Keratinocyte (primary cell): ENCODE data around the gene SCN2B. TPM values are rescaled to one million over a fixed set of nuclear protein-coding genes. Genes with fewer than 3 reads are reported as not detected.

ENCODE experiments used
- DNase-seq: peaks from one replicate; pipeline ENCODE4 v3.0.0-alpha.2; 2011; ENCODE audit warnings: low read depth, missing footprints, low spot score
- FAIRE-seq: peaks from 2 replicates; lab custom pipeline; 2011; peaks lifted over from hg19 to GRCh38; lab: Jason Lieb, UNC
- H2AFZ ChIP-seq: 2 replicates; pipeline ENCODE4 v1.6.0; 2012; ENCODE audit warnings: low read length, control low read depth, inconsistent platforms; ENCODE audit not compliant: control insufficient read depth
- H3K27ac ChIP-seq: 2 replicates; pipeline ENCODE4 v1.5.1; 2011; ENCODE audit warnings: low read length; ENCODE audit not compliant: control insufficient read depth, insufficient read depth
- H3K27me3 ChIP-seq: 3 replicates; pipeline ENCODE4 v1.6.0; 2011; ENCODE audit warnings: low read length; ENCODE audit not compliant: control insufficient read depth, insufficient read depth; ENCODE audit errors: extremely low read depth
- H3K36me3 ChIP-seq, 2 experiments: 2 replicates in 1 of 2; 3 replicates in 1 of 2; pipeline ENCODE4 v1.5.1; 2011; ENCODE audit warnings: low read length in 2 of 2, mild to moderate bottlenecking in 1 of 2; ENCODE audit not compliant: control insufficient read depth in 2 of 2, insufficient read depth in 2 of 2; ENCODE audit errors: extremely low read depth in 1 of 2
- H3K4me1 ChIP-seq: 3 replicates; pipeline ENCODE4 v1.5.1; 2011; ENCODE audit warnings: low read length; ENCODE audit not compliant: control insufficient read depth, insufficient read depth; ENCODE audit errors: extremely low read depth
- H3K4me2 ChIP-seq: 3 replicates; pipeline ENCODE4 v1.6.0; 2011; ENCODE audit warnings: low read depth, low read length; ENCODE audit not compliant: control insufficient read depth, insufficient read depth; ENCODE audit errors: extremely low read depth
- H3K4me3 ChIP-seq, 3 experiments: fragments of 200-600 bp in 1 of 3; sonication (generic) in 1 of 3; 2 replicates in 2 of 3; 3 replicates in 1 of 3; pipeline ENCODE4 v1.5.1; 2011 to 2016; ENCODE audit warnings: low read length in 3 of 3, mild to moderate bottlenecking in 3 of 3, control low read depth in 2 of 3, inconsistent platforms in 1 of 3, low read depth in 1 of 3, mixed read lengths in 1 of 3, mixed run types in 1 of 3, moderate library complexity in 1 of 3; ENCODE audit not compliant: control insufficient read depth in 2 of 3, insufficient read depth in 2 of 3; ENCODE audit errors: extremely low read depth in 1 of 3
- H3K79me2 ChIP-seq: 2 replicates; pipeline ENCODE4 v1.6.0; 2012; ENCODE audit warnings: low read length; ENCODE audit not compliant: control insufficient read depth, insufficient read depth
- H3K9ac ChIP-seq: 3 replicates; pipeline ENCODE4 v1.6.0; 2011; ENCODE audit warnings: low read length; ENCODE audit not compliant: control insufficient read depth, insufficient read depth; ENCODE audit errors: extremely low read depth
- H3K9me1 ChIP-seq: 3 replicates; pipeline ENCODE4 v1.6.0; 2011; ENCODE audit warnings: low read length; ENCODE audit not compliant: control insufficient read depth, insufficient read depth; ENCODE audit errors: extremely low read depth
- H3K9me3 ChIP-seq: 2 replicates; pipeline ENCODE4 v1.5.1; 2012; ENCODE audit warnings: low read depth, low read length; ENCODE audit not compliant: control insufficient read depth
- H4K20me1 ChIP-seq: 3 replicates; pipeline ENCODE4 v1.6.0; 2011; ENCODE audit warnings: low read length; ENCODE audit not compliant: control insufficient read depth, insufficient read depth; ENCODE audit errors: extremely low read depth
- EZH2 ChIP-seq: IDR thresholded peaks from one replicate; pipeline ENCODE4 v1.6.1; 2012; ENCODE audit warnings: inconsistent platforms, mild to moderate bottlenecking, low read length, moderate library complexity
- dilution Hi-C: fragments of 300-500 bp; cut with MboI; formaldehyde crosslinking; loops from one replicate; pipeline ENCODE4 v1.7.0; 2020; ENCODE audit warnings: low sequenced_read_pairs; ENCODE audit not compliant: extremely low pct_ligation_motif_present
- polyA plus RNA-seq, 5 experiments: library from polyadenylated mRNA; depleted of rRNA in 3 of 5; stranded (reverse) in 3 of 5; stranded (forward) in 1 of 5; unstranded in 1 of 5; fragments of >200 nt; gene quantifications; 1 replicate in 1 of 5; 2 replicates in 3 of 5; 3 replicates in 1 of 5; pipeline versions ENCODE4 v1.2.1 to v1.2.3, GENCODE V29; 2011 to 2012; ENCODE audit warnings: missing spikeins in 2 of 5, low read depth in 1 of 5, low replicate concordance in 1 of 5
- TF ChIP-seq, protein P1 (sequence below), 3 experiments: IDR thresholded peaks in 1 of 3; conservative IDR thresholded peaks in 1 of 3; optimal IDR thresholded peaks in 1 of 3; 2 replicates in 2 of 3; 3 replicates in 1 of 3; pipeline versions ENCODE3 to v1.5.1; 2011; ENCODE audit warnings: low read length in 3 of 3, mild to moderate bottlenecking in 3 of 3, moderate library complexity in 2 of 3, control low read depth in 1 of 3, inconsistent platforms in 1 of 3; ENCODE audit not compliant: insufficient read depth in 2 of 3; ENCODE audit errors: extremely low read depth in 1 of 3

Gene SCN2B
- polyA plus RNA-seq, 1 donor (not counting 4 experiments of a cell fraction or from before 2014, with no cell fraction given): 0.56 TPM

GRCh38 chr11:118201966-118202365 lies 25.5 kb upstream of the SCN2B start:
- no peak overlapping the region for H3K4me2 ChIP-seq
- no peaks in the 10 kb centered on the region for H3K27me3 ChIP-seq
- DNase-seq (no peak), FAIRE-seq (no peak)
- dilution Hi-C loops: no loop called here
- H3K4me1 ChIP-seq: peaks cover 5% of the 10 kb centered on the region
- H3K4me3 ChIP-seq: no peak overlapping the region
- no peaks in the 10 kb centered on the region for H3K9me3 ChIP-seq
- no peaks in the 10 kb centered on the region for H4K20me1 ChIP-seq
- H3K9me1 ChIP-seq: no peaks in the 10 kb centered on the region
- TF ChIP-seq, protein P1, sequence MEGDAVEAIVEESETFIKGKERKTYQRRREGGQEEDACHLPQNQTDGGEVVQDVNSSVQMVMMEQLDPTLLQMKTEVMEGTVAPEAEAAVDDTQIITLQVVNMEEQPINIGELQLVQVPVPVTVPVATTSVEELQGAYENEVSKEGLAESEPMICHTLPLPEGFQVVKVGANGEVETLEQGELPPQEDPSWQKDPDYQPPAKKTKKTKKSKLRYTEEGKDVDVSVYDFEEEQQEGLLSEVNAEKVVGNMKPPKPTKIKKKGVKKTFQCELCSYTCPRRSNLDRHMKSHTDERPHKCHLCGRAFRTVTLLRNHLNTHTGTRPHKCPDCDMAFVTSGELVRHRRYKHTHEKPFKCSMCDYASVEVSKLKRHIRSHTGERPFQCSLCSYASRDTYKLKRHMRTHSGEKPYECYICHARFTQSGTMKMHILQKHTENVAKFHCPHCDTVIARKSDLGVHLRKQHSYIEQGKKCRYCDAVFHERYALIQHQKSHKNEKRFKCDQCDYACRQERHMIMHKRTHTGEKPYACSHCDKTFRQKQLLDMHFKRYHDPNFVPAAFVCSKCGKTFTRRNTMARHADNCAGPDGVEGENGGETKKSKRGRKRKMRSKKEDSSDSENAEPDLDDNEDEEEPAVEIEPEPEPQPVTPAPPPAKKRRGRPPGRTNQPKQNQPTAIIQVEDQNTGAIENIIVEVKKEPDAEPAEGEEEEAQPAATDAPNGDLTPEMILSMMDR (optimal IDR thresholded peaks at IDR 0.05 in 1 of 3, IDR thresholded peaks at IDR 0.05 in 1 of 3, conservative IDR thresholded peaks at IDR 0.05 in 1 of 3; ENCODE audit: extremely low read depth in 1 of 3, insufficient read depth in 2 of 3, low read length in 3 of 3): no peak
- no peak overlapping the region for H3K9ac ChIP-seq
- no peak overlapping the region for H2AFZ ChIP-seq
- H3K27ac ChIP-seq: no peak overlapping the region
- no peaks in the 10 kb centered on the region for H3K36me3 ChIP-seq
- no peaks in the 10 kb centered on the region for H3K79me2 ChIP-seq

DNA sequence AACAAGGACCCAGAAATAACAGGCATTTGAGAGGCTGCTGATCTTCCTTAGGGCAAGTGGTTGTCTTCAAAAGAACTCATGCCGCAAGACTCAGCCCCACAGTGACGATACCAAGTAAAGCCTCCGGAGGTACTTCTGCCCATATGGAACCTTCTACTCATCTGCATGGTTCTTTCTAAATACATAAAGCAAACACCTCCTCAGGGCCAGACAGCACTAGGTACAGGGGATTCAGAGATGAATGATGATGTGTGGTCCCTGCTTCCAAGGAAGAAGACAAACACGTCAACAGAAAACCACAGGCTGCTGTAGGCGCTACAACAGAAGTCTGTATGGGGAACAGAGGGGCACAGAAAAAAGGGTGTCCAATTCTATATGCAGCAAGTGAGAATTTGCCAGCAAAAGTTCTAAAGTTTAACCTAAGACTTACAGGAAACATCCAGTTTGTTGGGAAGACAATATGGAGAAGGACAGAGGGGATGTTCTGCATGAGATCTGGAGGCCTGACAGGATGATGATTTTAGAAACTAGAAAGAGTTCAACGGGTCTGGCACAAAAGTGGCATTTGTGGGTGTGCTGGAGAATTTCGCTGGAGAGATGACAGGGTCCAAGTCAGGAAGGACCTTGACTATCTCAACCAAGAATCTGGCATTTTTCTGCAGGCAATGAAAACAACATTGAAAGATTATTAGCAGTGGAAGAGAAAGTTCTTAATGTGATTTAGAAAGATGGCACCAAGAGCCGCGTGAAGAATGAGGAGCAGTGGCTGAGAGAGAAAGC lies 24.7 kb upstream of the SCN2B start:
- FAIRE-seq: no peak

More for the DNA sequence above, 24.7 kb upstream of the SCN2B start:
- H3K4me2 ChIP-seq: no peak overlapping the region
- H3K27ac ChIP-seq: no peak overlapping the region
- dilution Hi-C loops: no loop called here
- H2AFZ ChIP-seq: no peak overlapping the region
- DNase-seq: no peak
- no peak overlapping the region for H3K4me3 ChIP-seq
- no peaks in the 10 kb centered on the region for H3K36me3 ChIP-seq
- H3K4me1 ChIP-seq: peaks cover 5% of the 10 kb centered on the region
- no peaks in the 10 kb centered on the region for H3K79me2 ChIP-seq
- H4K20me1 ChIP-seq: no peaks in the 10 kb centered on the region
- H3K27me3 ChIP-seq: no peaks in the 10 kb centered on the region
- TF ChIP-seq, protein P1 (optimal IDR thresholded peaks at IDR 0.05 in 1 of 3, IDR thresholded peaks at IDR 0.05 in 1 of 3, conservative IDR thresholded peaks at IDR 0.05 in 1 of 3; ENCODE audit: extremely low read depth in 1 of 3, insufficient read depth in 2 of 3, low read length in 3 of 3): no peak
- TF ChIP-seq EZH2: no peak
- H3K9me1 ChIP-seq: no peaks in the 10 kb centered on the region
- no peaks in the 10 kb centered on the region for H3K9me3 ChIP-seq
- no peak overlapping the region for H3K9ac ChIP-seq
